ENCODE results near the gene DOCK8. TPM values are rescaled to one million over a fixed set of nuclear protein-coding genes. Genes with fewer than 3 reads are reported as not detected.

Gene DOCK8
- total RNA-seq, 4 donors from 2014 or later, result 5.1 to 15.1 (median 8.4) TPM

GRCh38 chr9:335373-335772 is 120.7 kb downstream of the DOCK8 start:
- no peak for TF ChIP-seq POLR2A (IDR thresholded peaks at IDR 0.05)
- H3K4me3 ChIP-seq (ENCODE audit: low read depth, poor library complexity, severe bottlenecking), result no peak overlapping the region
- WGBS, 2 donors, result 77 to 80% methylated on average over 2 of the region's 2 CpGs
- DNase-seq (ENCODE audit: low spot score in 2 of 2), result no peak
- intact Hi-C loops (cut with DNase I; ENCODE audit: low total_unique reads), result no loop called here

- TF ChIP-seq CTCF (IDR thresholded peaks at IDR 0.05), result no peak
- TF ChIP-seq POLR2A (IDR thresholded peaks at IDR 0.05), result no peak
- intact Hi-C loops (cut with DNase I; ENCODE audit: low total_unique reads), result no loop called here
- no peak overlapping the region for H3K4me3 ChIP-seq (ENCODE audit: low read depth, poor library complexity, severe bottlenecking)
- 73 to 86% methylated on average over 2 of the region's 2 CpGs for WGBS, 2 donors
- no peak for DNase-seq (ENCODE audit: low spot score in 2 of 2)
These were observed 121.4 kb downstream of the DOCK8 start for GRCh38 chr9:336039-336438.

- DNase-seq (ENCODE audit: low spot score in 2 of 2), result no peak
- intact Hi-C loops (cut with DNase I; ENCODE audit: low total_unique reads), result no loop called here
- no peak overlapping the region for H3K4me3 ChIP-seq (ENCODE audit: low read depth, poor library complexity, severe bottlenecking)
- WGBS, 2 donors, result 79 to 90% methylated on average over 6 of the region's 6 CpGs
- TF ChIP-seq POLR2A (IDR thresholded peaks at IDR 0.05), result no peak
- TF ChIP-seq CTCF (IDR thresholded peaks at IDR 0.05), result no peak
These were observed 123.9 kb downstream of the DOCK8 start for GRCh38 chr9:338602-339001.

GRCh38 chr9:341634-342421 is 127.2 kb downstream of the DOCK8 start:
- intact Hi-C loops (cut with DNase I; ENCODE audit: low total_unique reads), result no loop called here
- TF ChIP-seq POLR2A (IDR thresholded peaks at IDR 0.05) (no peak), CTCF (IDR thresholded peaks at IDR 0.05) (no peak)
- 83 to 88% methylated on average over 9 of the region's 9 CpGs for WGBS, 2 donors
- DNase-seq (ENCODE audit: low spot score in 2 of 2), result no peak
- H3K4me3 ChIP-seq (ENCODE audit: low read depth, poor library complexity, severe bottlenecking), result no peak overlapping the region

GRCh38 chr9:343773-344172 is 129.1 kb downstream of the DOCK8 start:
- intact Hi-C loops (cut with DNase I; ENCODE audit: low total_unique reads), result no loop called here
- WGBS, 2 donors, result 48 to 50% methylated on average over 4 of the region's 4 CpGs
- H3K4me3 ChIP-seq (ENCODE audit: low read depth, poor library complexity, severe bottlenecking), result no peak overlapping the region
- no peak for DNase-seq (ENCODE audit: low spot score in 2 of 2)
- TF ChIP-seq CTCF (IDR thresholded peaks at IDR 0.05), result no peak

- DNase-seq (ENCODE audit: low spot score in 2 of 2), result no peak
- H3K4me3 ChIP-seq (ENCODE audit: low read depth, poor library complexity, severe bottlenecking), result no peak overlapping the region
- intact Hi-C loops (cut with DNase I; ENCODE audit: low total_unique reads), result no loop called here
- TF ChIP-seq CTCF (IDR thresholded peaks at IDR 0.05) (no peak), POLR2A (IDR thresholded peaks at IDR 0.05) (no peak)
- WGBS, 2 donors, result 80% methylated on average over 8 of the region's 8 CpGs
These were observed 131.5 kb downstream of the DOCK8 start for GRCh38 chr9:346111-346571.
